ENCODE data around the gene SKIC3. TPM values are rescaled to one million over a fixed set of nuclear protein-coding genes. Genes with fewer than 3 reads are reported as not detected.

The SKIC3 gene
- total RNA-seq = 10 to 100 TPM; 78.4 to 80.3 TPM

- Mint-ChIP-seq H3K27ac (peak within 1 kb of the TSS; percentile 92), H3K36me3 (peaks cover 11% of the 10 kb centered on the region), H3K9me3 (no peaks in the 10 kb centered on the region), H3K27me3 (no peaks in the 10 kb centered on the region), H3K4me1 (peaks cover 26% of the 10 kb centered on the region), H3K4me3 (peak within 1 kb of the TSS; percentile 98)
- POLR2A ChIA-PET = interaction anchor here (0.5 to 1.0 kb wide), 6 partner anchors 31 to 1253 kb away, joined by 3 to 7 read pairs (median 4); partner anchors contain the start of gene RFESD
- peak; percentile 92 for ATAC-seq (ENCODE audit: low read depth)
- peak; percentile 84 for DNase-seq
Measured at GRCh38 chr5:95554647-95555548, at the start of gene SKIC3, which contains the start of gene ARSK. SKIC3 (minus strand) TSS chr5:95554977; CDS start chr5:95547150, 7,827 bp downstream. ARSK (plus strand) TSS chr5:95555101; CDS start chr5:95555279, 178 bp downstream.

- POLR2A ChIA-PET = no interaction called here
- H3K27me3 Mint-ChIP-seq = no peaks in the 10 kb centered on the region
- no peak overlapping the region for H3K4me3 Mint-ChIP-seq
- peaks cover 2% of the 10 kb centered on the region for H3K4me1 Mint-ChIP-seq
- ATAC-seq (ENCODE audit: low read depth) (no peak), DNase-seq (no peak)
- peaks cover 6% of the 10 kb centered on the region for H3K36me3 Mint-ChIP-seq
- H3K9me3 Mint-ChIP-seq = no peaks in the 10 kb centered on the region
- no peak overlapping the region for H3K27ac Mint-ChIP-seq
Measured at GRCh38 chr5:95600557-95600956, 45.8 kb upstream of the SKIC3 start.

- H3K9me3 Mint-ChIP-seq = no peaks in the 10 kb centered on the region
- no peak overlapping the region for H3K4me3 Mint-ChIP-seq
- no peak overlapping the region for H3K27ac Mint-ChIP-seq
Measured at GRCh38 chr5:95599252-95599651, 44.5 kb upstream of the SKIC3 start.

GRCh38 chr5:95595289-95595931, 40.6 kb upstream of the SKIC3 start:
- no peaks in the 10 kb centered on the region for H3K27me3 Mint-ChIP-seq
- ATAC-seq (ENCODE audit: low read depth) (no peak), DNase-seq (no peak)
- no peaks in the 10 kb centered on the region for H3K9me3 Mint-ChIP-seq
- POLR2A ChIA-PET = no interaction called here
- H3K36me3 Mint-ChIP-seq = peaks cover 5% of the 10 kb centered on the region
- peaks cover 13% of the 10 kb centered on the region for H3K4me1 Mint-ChIP-seq
- H3K4me3 Mint-ChIP-seq = no peak overlapping the region
- no peak overlapping the region for H3K27ac Mint-ChIP-seq

More at GRCh38 chr5:95599252-95599651, 44.5 kb upstream of the SKIC3 start:
- H3K4me1 Mint-ChIP-seq = peaks cover 2% of the 10 kb centered on the region
- H3K27me3 Mint-ChIP-seq = no peaks in the 10 kb centered on the region
- POLR2A ChIA-PET = no interaction called here
- ATAC-seq (ENCODE audit: low read depth) (no peak), DNase-seq (no peak)
- peaks cover 4% of the 10 kb centered on the region for H3K36me3 Mint-ChIP-seq

GRCh38 chr5:95591490-95591901, 36.7 kb upstream of the SKIC3 start:
- no peak for ATAC-seq (ENCODE audit: low read depth)
- H3K27ac Mint-ChIP-seq = no peak overlapping the region
- no peak overlapping the region for H3K4me3 Mint-ChIP-seq

GRCh38 chr5:95590880-95591279, 36.1 kb upstream of the SKIC3 start:
- Mint-ChIP-seq H3K9me3 (no peaks in the 10 kb centered on the region), H3K4me1 (peaks cover 11% of the 10 kb centered on the region), H3K27me3 (no peaks in the 10 kb centered on the region), H3K27ac (peak overlapping the region; percentile 35), H3K4me3 (no peak overlapping the region), H3K36me3 (peaks cover 4% of the 10 kb centered on the region)
- DNase-seq = no peak
- no peak for ATAC-seq (ENCODE audit: low read depth)
- POLR2A ChIA-PET = no interaction called here

More at GRCh38 chr5:95591490-95591901, 36.7 kb upstream of the SKIC3 start:
- POLR2A ChIA-PET = no interaction called here
- H3K27me3 Mint-ChIP-seq = no peaks in the 10 kb centered on the region
- H3K9me3 Mint-ChIP-seq = no peaks in the 10 kb centered on the region
- no peak for DNase-seq
- H3K36me3 Mint-ChIP-seq = peaks cover 4% of the 10 kb centered on the region
- peaks cover 11% of the 10 kb centered on the region for H3K4me1 Mint-ChIP-seq

- ATAC-seq (ENCODE audit: low read depth) (no peak), DNase-seq (no peak)
- Mint-ChIP-seq H3K4me1 (no peaks in the 10 kb centered on the region), H3K27me3 (no peaks in the 10 kb centered on the region), H3K36me3 (peaks cover 18% of the 10 kb centered on the region), H3K27ac (no peak overlapping the region), H3K9me3 (peaks cover 5% of the 10 kb centered on the region), H3K4me3 (no peak overlapping the region)
- POLR2A ChIA-PET = no interaction called here
Measured at GRCh38 chr5:95583992-95584391, 29.2 kb upstream of the SKIC3 start.

- no peak overlapping the region for H3K4me3 Mint-ChIP-seq
- DNase-seq (no peak), ATAC-seq (ENCODE audit: low read depth) (no peak)
- no peaks in the 10 kb centered on the region for H3K27me3 Mint-ChIP-seq
- no peaks in the 10 kb centered on the region for H3K4me1 Mint-ChIP-seq
- POLR2A ChIA-PET = no interaction called here
- no peak overlapping the region for H3K27ac Mint-ChIP-seq
- H3K9me3 Mint-ChIP-seq = peaks cover 5% of the 10 kb centered on the region
- peaks cover 24% of the 10 kb centered on the region for H3K36me3 Mint-ChIP-seq
Measured at GRCh38 chr5:95581576-95581975, 26.8 kb upstream of the SKIC3 start.

GRCh38 chr5:95572016-95572415, 17.2 kb upstream of the SKIC3 start:
- Mint-ChIP-seq H3K4me1 (peaks cover 2% of the 10 kb centered on the region), H3K4me3 (no peak overlapping the region), H3K27ac (no peak overlapping the region), H3K27me3 (no peaks in the 10 kb centered on the region), H3K9me3 (no peaks in the 10 kb centered on the region), H3K36me3 (peaks cover 18% of the 10 kb centered on the region)
- ATAC-seq (ENCODE audit: low read depth) = no peak
- no peak for DNase-seq
- POLR2A ChIA-PET = no interaction called here

GRCh38 chr5:95565280-95565920, 10.6 kb upstream of the SKIC3 start:
- DNase-seq (no peak), ATAC-seq (ENCODE audit: low read depth) (no peak)
- peaks cover 2% of the 10 kb centered on the region for H3K27me3 Mint-ChIP-seq
- peaks cover 2% of the 10 kb centered on the region for H3K4me1 Mint-ChIP-seq
- POLR2A ChIA-PET = no interaction called here
- H3K36me3 Mint-ChIP-seq = peaks cover 17% of the 10 kb centered on the region
- H3K27ac Mint-ChIP-seq = no peak overlapping the region
- no peaks in the 10 kb centered on the region for H3K9me3 Mint-ChIP-seq
- no peak overlapping the region for H3K4me3 Mint-ChIP-seq

GRCh38 chr5:95564450-95564849, 9.7 kb upstream of the SKIC3 start:
- Mint-ChIP-seq H3K4me1 (peaks cover 2% of the 10 kb centered on the region), H3K4me3 (no peak overlapping the region), H3K36me3 (peaks cover 17% of the 10 kb centered on the region), H3K27me3 (peaks cover 2% of the 10 kb centered on the region), H3K27ac (no peak overlapping the region), H3K9me3 (no peaks in the 10 kb centered on the region)
- DNase-seq (no peak), ATAC-seq (ENCODE audit: low read depth) (no peak)
- POLR2A ChIA-PET = interaction anchor here (0.6 kb wide), 1 partner anchor 260 kb away, joined by 3 read pairs; no protein-coding TSS in a partner anchor

- no peak overlapping the region for H3K4me3 Mint-ChIP-seq
- no peak for ATAC-seq (ENCODE audit: low read depth)
Measured at GRCh38 chr5:95563367-95563766, 8.6 kb upstream of the SKIC3 start.

GRCh38 chr5:95562282-95562681, 7.5 kb upstream of the SKIC3 start:
- Mint-ChIP-seq H3K36me3 (peaks cover 16% of the 10 kb centered on the region), H3K27me3 (peaks cover 2% of the 10 kb centered on the region), H3K4me3 (no peak overlapping the region), H3K4me1 (peaks cover 2% of the 10 kb centered on the region), H3K9me3 (no peaks in the 10 kb centered on the region), H3K27ac (no peak overlapping the region)
- POLR2A ChIA-PET = no interaction called here
- DNase-seq (no peak), ATAC-seq (ENCODE audit: low read depth) (no peak)

More at GRCh38 chr5:95563367-95563766, 8.6 kb upstream of the SKIC3 start:
- no peak for DNase-seq
- peaks cover 16% of the 10 kb centered on the region for H3K36me3 Mint-ChIP-seq
- no peak overlapping the region for H3K27ac Mint-ChIP-seq
- H3K27me3 Mint-ChIP-seq = peaks cover 2% of the 10 kb centered on the region
- POLR2A ChIA-PET = no interaction called here
- no peaks in the 10 kb centered on the region for H3K9me3 Mint-ChIP-seq
- no peaks in the 10 kb centered on the region for H3K4me1 Mint-ChIP-seq
